ENCODE results near the gene TATDN2. TPM values are rescaled to one million over a fixed set of nuclear protein-coding genes. Genes with fewer than 3 reads are reported as not detected.

The TATDN2 gene
- polyA plus RNA-seq, 2 of the 4 experiments (the other 2 are of a cell fraction): 22.4 to 34.9 TPM

- no peak for FAIRE-seq
- CTCF ChIA-PET: interaction anchor here (0.5 to 3.1 kb wide), 2 partner anchors 317 to 411 kb away, joined by 3 to 9 read pairs; no protein-coding TSS in a partner anchor
Observed at GRCh38 chr3:10327592-10327991, 79.3 kb downstream of the TATDN2 start.

DNA sequence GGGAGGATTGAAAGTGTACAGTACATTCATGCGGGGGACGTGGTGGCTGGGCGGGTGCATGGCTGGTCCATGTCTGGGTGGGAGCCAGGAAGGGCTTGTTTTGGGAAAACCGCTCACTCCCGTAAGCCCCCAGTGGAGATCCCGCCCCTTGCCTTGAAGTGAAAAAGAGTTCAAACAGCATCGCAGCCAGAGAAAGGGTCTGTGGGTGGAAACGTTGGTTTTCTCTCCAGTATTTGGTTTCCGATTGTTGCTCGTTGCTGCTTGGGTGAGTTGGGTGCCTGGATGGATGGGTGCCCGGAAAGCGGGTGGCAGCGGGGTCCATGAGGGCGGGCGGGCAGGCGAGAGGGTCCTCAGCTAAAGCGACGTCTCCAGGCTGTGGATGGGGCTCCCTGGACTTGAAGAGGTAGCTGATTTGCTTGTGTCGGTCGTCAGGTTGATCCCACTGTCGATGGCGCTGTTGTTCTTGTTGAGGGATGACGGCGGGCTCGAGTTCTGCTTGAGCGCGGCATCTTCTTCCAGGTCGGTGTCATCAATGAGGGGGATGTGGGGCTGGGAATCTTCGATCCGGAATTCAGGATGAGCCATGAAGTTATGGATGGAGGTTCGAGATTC is 80.3 kb downstream of the TATDN2 start:
- H3K4me2 ChIP-seq: peak overlapping the region; percentile 21; the same call in 2 of the 3 replicates
- no peak overlapping the region for H3K4me3 ChIP-seq
- ATAC-seq (no peak), FAIRE-seq (no peak), DNase-seq (ENCODE audit: low read depth in 1 of 2, low spot score in 1 of 2) (no peak)
- H3K27ac ChIP-seq: no peak overlapping the region
- H3K9me3 ChIP-seq: no peaks in the 10 kb centered on the region
- WGBS (ENCODE audit: missing lambda C conversion rate): 30% methylated on average over 27 of the region's 31 CpGs
- ChIA-PET CTCF (interaction anchor here (0.6 to 3.1 kb wide), 3 partner anchors 11 to 410 kb away, joined by 3 to 9 read pairs (median 3); no protein-coding TSS in a partner anchor), POLR2A (no interaction called here)
- TF ChIP-seq HOXB5 (CRISPR knock-in tag; IDR thresholded peaks at IDR 0.05) (no peak), POLR2A (IDR thresholded peaks at IDR 0.05; ENCODE audit: low read length) (no peak), CBX8 (IDR thresholded peaks at IDR 0.05) (no peak), FOSL2 (IDR thresholded peaks at IDR 0.05) (no peak), FOSL2 (CRISPR knock-in tag; IDR thresholded peaks at IDR 0.05) (no peak), HDAC2 (IDR thresholded peaks at IDR 0.05) (no peak), NPAS2 (CRISPR knock-in tag; IDR thresholded peaks at IDR 0.05; ENCODE audit: borderline replicate concordance) (no peak), GATA3 (IDR thresholded peaks at IDR 0.05; ENCODE audit: borderline replicate concordance) (no peak), HOXB13 (CRISPR knock-in tag; IDR thresholded peaks at IDR 0.05; ENCODE audit: low read depth) (no peak), HEYL (CRISPR knock-in tag; IDR thresholded peaks at IDR 0.05) (no peak), BHLHE40 (IDR thresholded peaks at IDR 0.05; ENCODE audit: low read depth, low read length) (no peak), HOXA7 (CRISPR knock-in tag; IDR thresholded peaks at IDR 0.05) (no peak)
- TF ChIP-seq, protein P1, sequence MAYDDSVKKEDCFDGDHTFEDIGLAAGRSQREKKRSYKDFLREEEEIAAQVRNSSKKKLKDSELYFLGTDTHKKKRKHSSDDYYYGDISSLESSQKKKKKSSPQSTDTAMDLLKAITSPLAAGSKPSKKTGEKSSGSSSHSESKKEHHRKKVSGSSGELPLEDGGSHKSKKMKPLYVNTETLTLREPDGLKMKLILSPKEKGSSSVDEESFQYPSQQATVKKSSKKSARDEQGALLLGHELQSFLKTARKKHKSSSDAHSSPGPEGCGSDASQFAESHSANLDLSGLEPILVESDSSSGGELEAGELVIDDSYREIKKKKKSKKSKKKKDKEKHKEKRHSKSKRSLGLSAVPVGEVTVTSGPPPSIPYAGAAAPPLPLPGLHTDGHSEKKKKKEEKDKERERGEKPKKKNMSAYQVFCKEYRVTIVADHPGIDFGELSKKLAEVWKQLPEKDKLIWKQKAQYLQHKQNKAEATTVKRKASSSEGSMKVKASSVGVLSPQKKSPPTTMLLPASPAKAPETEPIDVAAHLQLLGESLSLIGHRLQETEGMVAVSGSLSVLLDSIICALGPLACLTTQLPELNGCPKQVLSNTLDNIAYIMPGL (CRISPR knock-in tag; IDR thresholded peaks at IDR 0.05; ENCODE audit: borderline replicate concordance): no peak
- TF ChIP-seq, protein P2, sequence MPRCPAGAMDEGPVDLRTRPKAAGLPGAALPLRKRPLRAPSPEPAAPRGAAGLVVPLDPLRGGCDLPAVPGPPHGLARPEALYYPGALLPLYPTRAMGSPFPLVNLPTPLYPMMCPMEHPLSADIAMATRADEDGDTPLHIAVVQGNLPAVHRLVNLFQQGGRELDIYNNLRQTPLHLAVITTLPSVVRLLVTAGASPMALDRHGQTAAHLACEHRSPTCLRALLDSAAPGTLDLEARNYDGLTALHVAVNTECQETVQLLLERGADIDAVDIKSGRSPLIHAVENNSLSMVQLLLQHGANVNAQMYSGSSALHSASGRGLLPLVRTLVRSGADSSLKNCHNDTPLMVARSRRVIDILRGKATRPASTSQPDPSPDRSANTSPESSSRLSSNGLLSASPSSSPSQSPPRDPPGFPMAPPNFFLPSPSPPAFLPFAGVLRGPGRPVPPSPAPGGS (IDR thresholded peaks at IDR 0.05): no peak
- TF ChIP-seq, protein P3, sequence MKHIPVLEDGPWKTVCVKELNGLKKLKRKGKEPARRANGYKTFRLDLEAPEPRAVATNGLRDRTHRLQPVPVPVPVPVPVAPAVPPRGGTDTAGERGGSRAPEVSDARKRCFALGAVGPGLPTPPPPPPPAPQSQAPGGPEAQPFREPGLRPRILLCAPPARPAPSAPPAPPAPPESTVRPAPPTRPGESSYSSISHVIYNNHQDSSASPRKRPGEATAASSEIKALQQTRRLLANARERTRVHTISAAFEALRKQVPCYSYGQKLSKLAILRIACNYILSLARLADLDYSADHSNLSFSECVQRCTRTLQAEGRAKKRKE (CRISPR knock-in tag; IDR thresholded peaks at IDR 0.05; ENCODE audit: low read depth): no peak
- no peaks in the 10 kb centered on the region for H3K4me1 ChIP-seq

More at GRCh38 chr3:10327592-10327991, 79.3 kb downstream of the TATDN2 start:
- Histone ChIP-seq H3K9me3 (no peaks in the 10 kb centered on the region), H3K4me1 (no peaks in the 10 kb centered on the region), H3K4me2 (no peak overlapping the region), H3K4me3 (no peak overlapping the region), H3K27ac (no peak overlapping the region)
- TF ChIP-seq HOXB5 (CRISPR knock-in tag; IDR thresholded peaks at IDR 0.05): no peak
- TF ChIP-seq PBX3 (IDR thresholded peaks at IDR 0.05): no peak
- TF ChIP-seq EHMT2 (IDR thresholded peaks at IDR 0.05; ENCODE audit: low read depth): no peak
- no peak for TF ChIP-seq ELK1 (IDR thresholded peaks at IDR 0.05; ENCODE audit: low read depth, low read length)
- TF ChIP-seq POLR2A (IDR thresholded peaks at IDR 0.05; ENCODE audit: low read length): no peak
- POLR2A ChIA-PET: no interaction called here
- DNase-seq (ENCODE audit: low read depth in 1 of 2, low spot score in 1 of 2): no peak
- 37% methylated on average over 10 of the region's 10 CpGs for WGBS (ENCODE audit: missing lambda C conversion rate)
- ATAC-seq: no peak
